DOHH2 (cell line): ENCODE results near the gene IFT22.

ENCODE experiments used
- CTCF ChIP-seq: fragments of 200-600 bp; sonication (generic); IDR thresholded peaks from one replicate; pipeline ENCODE4 v1.5.1; 2014; ENCODE audit warnings: antibody characterized with exemption, mild to moderate bottlenecking, low read depth, low read length; ENCODE audit not compliant: poor library complexity, severe bottlenecking
- EZH2phosphoT487 ChIP-seq: fragments of 200-600 bp; sonication (generic); IDR thresholded peaks from 2 replicates; pipeline ENCODE4 v1.6.1; 2017; ENCODE audit warnings: borderline replicate concordance, mild to moderate bottlenecking, antibody characterized with exemption, low read length, moderate library complexity, mixed read lengths

- TF ChIP-seq CTCF (no peak), EZH2phosphoT487 (no peak)
These were observed 18.4 kb downstream of the IFT22 start for GRCh38 chr7:101303102-101303701.
